Activated CD4-positive, alpha-beta T cell treated with anti-CD3 and anti-CD28 coated beads for 36 hours (primary cell): Measurements from ENCODE around the gene CCDC158. TPM values are rescaled to one million over a fixed set of nuclear protein-coding genes. Genes with fewer than 3 reads are reported as not detected.
A peak's percentile ranks its signal among the peaks of the same experiment; 100 is the strongest.

Experiments used
- ATAC-seq: fragments of 200-7000 bp; cut with Tn5 transposase; one replicate; pipeline ENCODE4 v1.10.0; 2021; ENCODE audit warnings: mild to moderate bottlenecking, moderate library complexity
- CTCF ChIA-PET: fragments of 350-600 bp; sonication (Branson Sonifier 250); formaldehyde crosslinking; loops from one replicate; lab custom pipeline; 2021; ENCODE audit warnings: antibody characterized with exemption; lab: Charles Lee
- POLR2A ChIA-PET: fragments of 350-600 bp; sonication (Branson Sonifier 250); formaldehyde crosslinking; loops from one replicate; lab custom pipeline; 2021; ENCODE audit warnings: antibody characterized with exemption, inconsistent platforms; lab: Charles Lee
- DNase-seq: peaks from one replicate; pipeline ENCODE4 v3.0.0-alpha.2; 2020
- H3K27ac Mint-ChIP-seq: one replicate; pipeline ENCODE4 v1.8.0; 2021; ENCODE audit warnings: mixed read lengths
- H3K27me3 Mint-ChIP-seq: one replicate; pipeline ENCODE4 v1.8.0; 2021; ENCODE audit warnings: mixed read lengths
- H3K36me3 Mint-ChIP-seq: one replicate; pipeline ENCODE4 v1.8.0; 2021; ENCODE audit warnings: low read depth, mixed read lengths
- H3K4me1 Mint-ChIP-seq: one replicate; pipeline ENCODE4 v1.8.0; 2021; ENCODE audit warnings: mixed read lengths
- H3K4me3 Mint-ChIP-seq: one replicate; pipeline ENCODE4 v1.8.0; 2021; ENCODE audit warnings: mild to moderate bottlenecking, moderate library complexity, mixed read lengths
- H3K9me3 Mint-ChIP-seq: one replicate; pipeline ENCODE4 v1.8.0; 2021; ENCODE audit warnings: low read depth, mixed read lengths
- intact Hi-C, 2 experiments: fragments of 100-400 bp; cut with DNase I in 1 of 2; cut with micrococcal nuclease in 1 of 2; formaldehyde crosslinking; loops; one replicate each; pipeline versions ENCODE4 v1.14.2 to v1.15.1; 2022 to 2024; cut with DNase I, micrococcal nuclease
- total RNA-seq, 2 experiments: library from RNA; stranded (reverse); gene quantifications; one replicate each; pipeline ENCODE4 v1.2.3, GENCODE V29; 2021

The CCDC158 gene
- total RNA-seq, 2 experiments from 2014 or later, result not detected

DNA sequence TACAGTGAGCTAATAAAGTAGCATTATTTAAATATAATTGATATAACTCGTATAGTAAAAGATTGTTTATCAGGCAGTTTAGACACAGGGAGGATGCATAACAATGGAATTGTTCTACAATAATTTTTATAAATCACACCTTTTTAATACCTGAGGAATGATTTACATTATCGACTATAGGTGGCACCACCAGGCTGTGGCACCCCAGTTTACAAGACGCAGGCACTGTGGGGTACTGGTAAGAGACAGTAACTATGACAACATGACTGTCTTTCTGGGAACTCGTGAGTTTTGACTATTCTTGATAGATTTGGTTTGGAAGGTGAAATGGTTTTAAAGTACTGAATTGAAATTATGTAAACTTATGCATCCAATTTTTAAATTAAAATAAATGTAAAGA lies 141.5 kb downstream of the CCDC158 start:
- no peak overlapping the region for H3K4me3 Mint-ChIP-seq
- intact Hi-C loops, result loop anchor here in 1 of 2 experiments (1.0 to 10.0 kb wide), 2 partner anchors 99 to 225 kb away; no protein-coding TSS in a partner anchor
- H3K36me3 Mint-ChIP-seq, result no peaks in the 10 kb centered on the region
- CTCF ChIA-PET, result interaction anchor here (1.0 to 4.2 kb wide), 8 partner anchors 8 to 225 kb away, joined by 3 to 34 read pairs (median 4); no protein-coding TSS in a partner anchor
- ATAC-seq (no peak), DNase-seq (peak; percentile 54)
- H3K4me1 Mint-ChIP-seq, result no peaks in the 10 kb centered on the region
- no peaks in the 10 kb centered on the region for H3K9me3 Mint-ChIP-seq
- POLR2A ChIA-PET, result no interaction called here
- H3K27me3 Mint-ChIP-seq, result peaks cover 5% of the 10 kb centered on the region
- H3K27ac Mint-ChIP-seq, result no peak overlapping the region

DNA sequence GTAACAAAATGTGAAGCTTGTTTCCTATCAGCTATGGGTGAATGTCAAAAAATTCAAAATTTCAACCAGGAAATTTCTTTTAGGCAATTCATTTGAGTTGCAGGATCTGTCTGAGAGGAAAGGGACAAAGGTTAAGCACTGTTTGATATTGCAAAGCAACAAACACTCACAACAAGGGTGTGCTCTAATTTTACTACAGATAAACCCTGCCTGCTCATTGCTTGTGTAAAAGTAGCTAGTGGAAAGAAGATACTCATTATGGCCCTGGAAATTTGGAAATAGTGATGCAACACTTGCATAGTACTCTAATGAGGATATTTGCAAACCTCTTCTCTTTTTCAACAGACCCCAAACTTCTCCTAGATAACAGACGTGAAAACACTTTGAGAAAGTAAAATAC lies 142.4 kb downstream of the CCDC158 start:
- no peaks in the 10 kb centered on the region for H3K9me3 Mint-ChIP-seq
- H3K27me3 Mint-ChIP-seq, result peaks cover 5% of the 10 kb centered on the region
- ChIA-PET POLR2A (no interaction called here), CTCF (interaction anchor here (0.6 to 4.2 kb wide), 10 partner anchors 9 to 560 kb away, joined by 3 to 34 read pairs (median 4); no protein-coding TSS in a partner anchor)
- ATAC-seq, result no peak
- intact Hi-C loops, result loop anchor here in 1 of 2 experiments (10.0 kb wide), 1 partner anchor 226 kb away; no protein-coding TSS in a partner anchor
- no peak overlapping the region for H3K4me3 Mint-ChIP-seq
- no peaks in the 10 kb centered on the region for H3K4me1 Mint-ChIP-seq
- no peak overlapping the region for H3K27ac Mint-ChIP-seq
- no peak for DNase-seq
- no peaks in the 10 kb centered on the region for H3K36me3 Mint-ChIP-seq

- Mint-ChIP-seq H3K4me3 (no peak overlapping the region), H3K4me1 (no peaks in the 10 kb centered on the region), H3K36me3 (no peaks in the 10 kb centered on the region), H3K27me3 (peaks cover 9% of the 10 kb centered on the region), H3K9me3 (no peaks in the 10 kb centered on the region), H3K27ac (no peak overlapping the region)
- CTCF ChIA-PET, result interaction anchor here (0.9 to 4.2 kb wide), 6 partner anchors 10 to 119 kb away, joined by 3 to 34 read pairs (median 6); no protein-coding TSS in a partner anchor
- POLR2A ChIA-PET, result no interaction called here
- no peak for ATAC-seq
- intact Hi-C loops, result loop anchor here in 1 of 2 experiments (10.0 kb wide), 1 partner anchor 227 kb away; no protein-coding TSS in a partner anchor
- DNase-seq, result no peak
These were observed 143.3 kb downstream of the CCDC158 start for GRCh38 chr4:76277667-76278066.

- POLR2A ChIA-PET, result no interaction called here
- ATAC-seq (no peak), DNase-seq (no peak)
- Mint-ChIP-seq H3K4me3 (no peak overlapping the region), H3K27me3 (peaks cover 9% of the 10 kb centered on the region), H3K4me1 (no peaks in the 10 kb centered on the region), H3K27ac (no peak overlapping the region), H3K36me3 (no peaks in the 10 kb centered on the region), H3K9me3 (no peaks in the 10 kb centered on the region)
- intact Hi-C loops, result loop anchor here in 1 of 2 experiments (10.0 kb wide), 1 partner anchor 228 kb away; no protein-coding TSS in a partner anchor
- CTCF ChIA-PET, result interaction anchor here (0.7 kb wide), 1 partner anchor 382 kb away, joined by 3 read pairs; no protein-coding TSS in a partner anchor
These were observed 144.1 kb downstream of the CCDC158 start for GRCh38 chr4:76276813-76277212.

DNA sequence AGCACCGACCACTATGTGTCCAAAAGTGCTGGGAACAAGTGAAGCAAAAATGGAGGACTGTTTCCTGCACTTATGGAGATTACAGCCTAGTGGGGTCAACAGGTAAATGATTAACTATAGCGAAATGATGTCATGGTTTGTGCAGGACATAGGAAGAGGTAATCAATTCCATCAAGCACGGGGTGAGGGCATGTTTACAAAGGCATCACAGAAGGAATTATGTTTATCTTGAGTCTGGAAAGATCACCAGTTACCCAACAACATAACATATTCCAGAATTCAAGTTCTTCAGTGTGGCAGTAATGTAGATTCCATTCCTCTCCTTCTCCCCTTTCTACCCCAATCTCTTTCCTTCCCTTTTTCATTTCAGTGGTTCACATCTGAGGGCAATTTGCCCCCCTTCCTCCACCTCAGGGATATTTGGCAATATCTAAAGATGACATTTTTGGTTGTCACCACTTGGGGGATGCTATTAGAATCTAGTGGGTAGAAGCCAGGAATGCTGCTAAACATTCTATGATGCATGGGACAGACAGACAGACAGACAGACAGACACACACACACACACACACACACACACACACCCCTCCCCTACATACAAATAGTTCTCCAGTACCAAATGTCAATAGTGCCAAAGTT lies 145.3 kb downstream of the CCDC158 start:
- Mint-ChIP-seq H3K9me3 (no peaks in the 10 kb centered on the region), H3K36me3 (no peaks in the 10 kb centered on the region), H3K27ac (no peak overlapping the region), H3K4me3 (no peak overlapping the region), H3K4me1 (no peaks in the 10 kb centered on the region), H3K27me3 (peaks cover 14% of the 10 kb centered on the region)
- POLR2A ChIA-PET, result no interaction called here
- ATAC-seq (no peak), DNase-seq (no peak)
- CTCF ChIA-PET, result no interaction called here
- intact Hi-C loops, result loop anchor here in 1 of 2 experiments (10.0 kb wide), 1 partner anchor 229 kb away; no protein-coding TSS in a partner anchor

DNA sequence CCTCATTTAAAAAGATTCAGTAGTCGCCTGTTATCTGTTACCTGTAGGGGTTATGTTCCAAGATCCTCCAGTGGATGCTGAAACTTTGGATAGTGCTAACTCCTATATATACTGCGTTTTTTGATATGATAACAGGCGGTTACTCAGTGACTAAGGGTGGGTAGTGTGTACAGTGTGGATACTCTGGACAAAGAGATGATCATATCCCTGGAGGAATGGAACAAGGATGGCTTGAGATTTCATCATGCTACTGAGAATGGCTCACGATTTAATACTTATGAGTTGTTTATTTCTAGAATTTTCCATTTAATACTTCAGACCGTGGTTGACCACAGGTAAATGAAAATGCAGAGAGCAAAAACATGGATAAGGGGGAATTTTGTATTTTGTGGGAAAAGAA lies 147.9 kb downstream of the CCDC158 start:
- Mint-ChIP-seq H3K4me3 (no peak overlapping the region), H3K9me3 (no peaks in the 10 kb centered on the region), H3K4me1 (no peaks in the 10 kb centered on the region), H3K27me3 (peaks cover 14% of the 10 kb centered on the region), H3K27ac (no peak overlapping the region), H3K36me3 (no peaks in the 10 kb centered on the region)
- CTCF ChIA-PET, result no interaction called here
- intact Hi-C loops, result loop anchor here in 1 of 2 experiments (10.0 kb wide), 1 partner anchor 232 kb away; no protein-coding TSS in a partner anchor
- DNase-seq, result no peak
- no peak for ATAC-seq
- POLR2A ChIA-PET, result no interaction called here

DNA sequence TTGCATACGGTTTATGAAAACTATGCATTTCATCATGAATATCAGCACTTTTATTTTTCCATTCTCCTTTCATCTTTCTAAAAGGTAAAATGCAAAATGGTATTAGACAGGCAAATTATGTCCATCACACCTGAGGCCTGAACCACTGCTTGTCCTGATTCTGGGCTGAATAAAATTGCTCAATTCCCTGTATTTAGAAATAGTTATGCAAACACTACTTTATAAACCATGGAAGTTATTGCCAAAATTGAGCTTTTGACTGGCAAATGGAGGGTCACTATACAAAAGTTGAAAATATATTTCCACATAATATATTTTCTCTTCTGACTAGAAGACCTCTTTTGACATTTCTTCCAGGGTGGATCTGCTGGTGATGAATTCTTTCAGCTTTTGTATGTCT lies 148.4 kb downstream of the CCDC158 start:
- Mint-ChIP-seq H3K36me3 (no peaks in the 10 kb centered on the region), H3K4me3 (no peak overlapping the region), H3K27ac (no peak overlapping the region), H3K9me3 (no peaks in the 10 kb centered on the region), H3K4me1 (no peaks in the 10 kb centered on the region), H3K27me3 (peaks cover 14% of the 10 kb centered on the region)
- intact Hi-C loops, result loop anchor here in 1 of 2 experiments (10.0 kb wide), 1 partner anchor 232 kb away; no protein-coding TSS in a partner anchor
- no peak for DNase-seq
- CTCF ChIA-PET, result no interaction called here
- POLR2A ChIA-PET, result no interaction called here
- no peak for ATAC-seq

DNA sequence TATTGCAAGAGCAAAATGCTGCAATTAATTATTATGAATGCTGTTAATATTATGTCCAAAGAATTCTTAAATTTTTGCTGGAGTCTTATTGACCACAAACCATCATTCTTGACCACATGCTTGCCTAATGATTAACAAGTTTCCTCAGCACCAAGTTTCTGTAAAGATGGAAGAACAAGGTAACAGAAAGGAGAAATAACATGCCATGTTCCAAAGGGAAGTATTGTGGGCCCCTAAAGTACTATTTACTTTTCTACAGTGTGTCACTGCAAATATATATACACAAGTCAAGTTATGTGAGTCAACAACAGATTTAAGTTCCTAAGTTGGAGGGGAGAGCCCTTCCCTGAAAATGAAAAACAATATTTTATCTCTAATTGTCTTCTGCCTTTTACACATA lies 148.9 kb downstream of the CCDC158 start:
- ChIA-PET CTCF (no interaction called here), POLR2A (no interaction called here)
- no peaks in the 10 kb centered on the region for H3K36me3 Mint-ChIP-seq
- H3K4me1 Mint-ChIP-seq, result no peaks in the 10 kb centered on the region
- no peak overlapping the region for H3K27ac Mint-ChIP-seq
- no peak overlapping the region for H3K4me3 Mint-ChIP-seq
- H3K9me3 Mint-ChIP-seq, result no peaks in the 10 kb centered on the region
- intact Hi-C loops, result loop anchor here in 1 of 2 experiments (10.0 kb wide), 1 partner anchor 233 kb away; no protein-coding TSS in a partner anchor
- DNase-seq (no peak), ATAC-seq (no peak)
- peaks cover 14% of the 10 kb centered on the region for H3K27me3 Mint-ChIP-seq

DNA sequence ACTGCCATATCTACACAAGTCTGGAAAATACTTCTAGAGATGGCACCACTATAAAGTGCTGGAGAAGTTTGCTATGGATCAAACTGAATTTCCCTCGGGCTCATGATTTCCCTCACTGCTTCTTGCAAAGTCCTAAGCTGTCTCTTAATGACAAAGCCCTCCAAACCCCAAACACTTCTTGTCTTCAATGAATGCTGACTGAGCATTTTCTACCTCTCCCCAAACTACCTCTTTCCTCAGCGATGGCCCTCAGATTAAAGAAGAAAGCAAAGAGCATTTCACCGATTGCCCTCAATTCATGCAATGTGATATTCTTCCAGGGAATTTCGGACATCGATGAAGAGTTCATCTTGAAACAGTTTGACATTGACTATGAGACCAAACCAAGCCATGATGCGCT lies 149.7 kb downstream of the CCDC158 start:
- H3K4me3 Mint-ChIP-seq, result no peak overlapping the region
- peaks cover 11% of the 10 kb centered on the region for H3K27me3 Mint-ChIP-seq
- no peaks in the 10 kb centered on the region for H3K36me3 Mint-ChIP-seq
- no peak overlapping the region for H3K27ac Mint-ChIP-seq
- H3K9me3 Mint-ChIP-seq, result no peaks in the 10 kb centered on the region
- intact Hi-C loops, result loop anchor here in 1 of 2 experiments (10.0 kb wide), 1 partner anchor 234 kb away; no protein-coding TSS in a partner anchor
- H3K4me1 Mint-ChIP-seq, result no peaks in the 10 kb centered on the region
- DNase-seq, result no peak
- ChIA-PET CTCF (interaction anchor here (0.8 kb wide), 1 partner anchor 91 kb away, joined by 3 read pairs; no protein-coding TSS in a partner anchor), POLR2A (no interaction called here)
- ATAC-seq, result no peak

GRCh38 chr4:76270244-76271175 lies 150.4 kb downstream of the CCDC158 start:
- no peaks in the 10 kb centered on the region for H3K36me3 Mint-ChIP-seq
- no peak for ATAC-seq
- no peak for DNase-seq
- H3K27ac Mint-ChIP-seq, result no peak overlapping the region
- ChIA-PET POLR2A (interaction anchor here (0.6 kb wide), 1 partner anchor 24 kb away, joined by 3 read pairs; no protein-coding TSS in a partner anchor), CTCF (interaction anchor here (0.8 to 1.3 kb wide), 2 partner anchors 90 to 91 kb away, joined by 3 read pairs; no protein-coding TSS in a partner anchor)
- H3K4me3 Mint-ChIP-seq, result no peak overlapping the region
- H3K27me3 Mint-ChIP-seq, result peaks cover 11% of the 10 kb centered on the region
- no peaks in the 10 kb centered on the region for H3K9me3 Mint-ChIP-seq
- H3K4me1 Mint-ChIP-seq, result no peaks in the 10 kb centered on the region
- intact Hi-C loops, result loop anchor here in 1 of 2 experiments (10.0 kb wide), 1 partner anchor 234 kb away; no protein-coding TSS in a partner anchor

DNA sequence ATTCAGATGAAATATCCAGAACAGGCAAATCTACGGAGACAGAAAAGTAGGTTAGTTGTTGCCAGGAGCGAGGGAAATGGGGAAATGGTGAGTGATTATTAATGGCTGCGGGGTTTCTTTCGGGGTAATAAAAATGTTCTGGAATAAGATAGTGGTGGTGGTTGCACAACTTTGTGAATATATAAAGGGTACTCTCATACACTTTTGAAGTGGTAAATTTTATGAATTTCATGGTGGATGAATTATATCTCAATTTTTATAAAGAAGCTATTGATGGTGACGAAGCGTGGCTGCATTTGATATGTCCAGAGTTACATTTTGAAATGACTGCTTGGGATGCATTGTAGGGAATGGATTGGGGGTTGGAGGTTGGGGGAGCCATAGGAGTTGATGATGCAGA lies 153.1 kb downstream of the CCDC158 start:
- CTCF ChIA-PET, result interaction anchor here (1.0 to 1.8 kb wide), 3 partner anchors 11 to 88 kb away, joined by 3 to 4 read pairs (median 3); no protein-coding TSS in a partner anchor
- ATAC-seq (no peak), DNase-seq (no peak)
- Mint-ChIP-seq H3K27me3 (peaks cover 6% of the 10 kb centered on the region), H3K36me3 (no peaks in the 10 kb centered on the region), H3K27ac (no peak overlapping the region), H3K4me1 (no peaks in the 10 kb centered on the region), H3K4me3 (no peak overlapping the region), H3K9me3 (no peaks in the 10 kb centered on the region)
- POLR2A ChIA-PET, result no interaction called here
- intact Hi-C loops, result no loop called here
